Stimulated activated CD4-positive, alpha-beta T cell treated with anti-CD3 and anti-CD28 coated beads, Interleukin-15, amount 100 ng/mL, for 24 hours (primary cell): Measurements from ENCODE around the gene RBMS3.

ENCODE experiments used
- DNase-seq: peaks from one replicate; pipeline ENCODE4 v3.0.0-alpha.2; 2020

The RBMS3 gene

DNA sequence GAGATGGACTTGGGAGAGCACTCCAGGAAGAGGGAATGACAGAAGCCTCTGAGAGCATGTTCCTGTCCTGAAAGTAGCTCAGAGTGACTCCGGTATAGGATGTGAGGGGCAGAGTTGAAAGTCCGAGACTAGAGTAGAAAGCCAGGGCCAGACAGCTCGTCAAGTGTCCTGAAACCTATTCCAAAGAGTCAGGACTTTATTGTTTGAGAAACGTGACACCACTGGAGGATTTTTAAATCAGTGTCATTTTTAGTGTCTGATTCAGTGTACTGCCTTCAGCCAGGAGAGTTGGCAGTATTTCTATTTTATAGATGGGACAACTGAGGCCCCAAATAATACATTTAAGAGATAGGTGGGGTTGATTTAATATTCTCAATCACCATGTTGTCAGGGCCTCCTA lies 1.6 kb upstream of the RBMS3 start:
- DNase-seq: no peak

DNA sequence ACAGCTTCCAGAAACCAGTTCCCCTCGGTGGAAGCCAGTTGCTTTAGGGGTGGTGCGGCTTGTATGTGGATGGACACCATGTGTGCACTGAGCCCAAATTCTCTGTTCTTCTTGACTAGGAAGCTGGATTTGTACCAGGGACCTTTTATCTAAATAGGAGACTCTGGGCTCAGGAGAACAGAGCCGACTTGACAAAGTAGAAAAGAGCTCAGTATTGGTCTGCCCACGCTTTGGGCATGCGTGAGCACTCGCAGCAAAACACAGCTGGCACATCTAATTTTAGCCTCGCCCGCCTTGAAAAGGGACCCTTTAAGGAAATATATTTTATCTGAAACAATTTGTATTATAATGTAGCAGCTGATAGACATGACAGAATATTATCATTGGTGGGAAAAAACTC lies 1.1 kb upstream of the RBMS3 start:
- no peak for DNase-seq

DNA sequence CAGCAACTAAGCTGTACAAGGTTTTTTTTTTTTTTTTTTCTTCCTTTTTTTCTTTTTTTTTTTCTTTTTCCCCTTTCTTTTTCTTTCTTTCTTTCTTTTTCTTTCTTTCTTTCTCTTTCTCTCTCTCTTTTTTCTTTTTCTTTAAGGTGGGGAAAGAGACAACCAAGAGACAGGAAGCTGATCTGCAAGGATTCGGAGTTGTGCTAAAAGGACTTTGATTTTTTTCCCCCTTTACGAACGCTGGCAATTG lies 148 bp downstream of the RBMS3 start:
- no peak for DNase-seq

DNA sequence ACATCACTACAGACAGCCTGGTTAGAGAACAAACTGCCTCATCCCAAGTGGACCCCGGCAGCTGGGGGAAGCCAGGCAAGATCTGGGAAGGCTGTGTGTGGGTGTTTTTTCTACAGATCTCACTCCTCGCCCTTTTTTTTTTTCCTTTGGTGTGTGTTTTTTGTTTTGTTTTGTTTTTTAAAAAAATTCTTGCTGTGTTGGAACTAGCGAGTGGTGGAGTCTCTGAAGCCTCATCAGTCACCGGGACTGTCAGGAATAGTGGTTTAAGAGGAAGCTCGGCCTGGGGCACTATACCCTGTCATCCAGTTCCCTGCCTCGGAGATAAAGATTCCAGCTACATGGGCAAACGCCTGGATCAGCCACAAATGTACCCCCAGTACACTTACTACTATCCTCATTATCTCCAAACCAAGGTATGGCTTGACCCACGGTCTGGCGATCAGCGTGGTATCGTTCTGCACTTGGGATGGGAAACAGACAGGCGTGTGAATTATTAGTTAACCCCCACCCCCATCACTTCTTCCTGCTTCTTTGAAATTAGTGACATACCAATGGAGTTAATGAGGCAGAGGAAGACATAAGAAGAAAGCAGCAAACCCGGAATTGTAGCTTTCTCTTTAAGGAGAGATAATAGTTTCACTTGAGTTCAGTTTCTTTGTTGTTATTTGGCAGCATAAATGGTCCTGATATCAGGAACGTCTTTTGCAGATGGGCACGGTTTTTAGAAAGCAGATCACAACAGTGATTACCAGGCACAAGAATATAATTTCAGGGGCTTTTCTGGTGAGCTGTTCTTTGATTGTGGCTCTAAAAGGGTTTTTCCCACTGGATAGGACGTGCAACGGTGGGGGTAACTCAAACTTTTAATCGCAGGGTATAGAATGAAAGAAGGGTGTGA lies 722 bp downstream of the RBMS3 start:
- peak; percentile 8 for DNase-seq

DNA sequence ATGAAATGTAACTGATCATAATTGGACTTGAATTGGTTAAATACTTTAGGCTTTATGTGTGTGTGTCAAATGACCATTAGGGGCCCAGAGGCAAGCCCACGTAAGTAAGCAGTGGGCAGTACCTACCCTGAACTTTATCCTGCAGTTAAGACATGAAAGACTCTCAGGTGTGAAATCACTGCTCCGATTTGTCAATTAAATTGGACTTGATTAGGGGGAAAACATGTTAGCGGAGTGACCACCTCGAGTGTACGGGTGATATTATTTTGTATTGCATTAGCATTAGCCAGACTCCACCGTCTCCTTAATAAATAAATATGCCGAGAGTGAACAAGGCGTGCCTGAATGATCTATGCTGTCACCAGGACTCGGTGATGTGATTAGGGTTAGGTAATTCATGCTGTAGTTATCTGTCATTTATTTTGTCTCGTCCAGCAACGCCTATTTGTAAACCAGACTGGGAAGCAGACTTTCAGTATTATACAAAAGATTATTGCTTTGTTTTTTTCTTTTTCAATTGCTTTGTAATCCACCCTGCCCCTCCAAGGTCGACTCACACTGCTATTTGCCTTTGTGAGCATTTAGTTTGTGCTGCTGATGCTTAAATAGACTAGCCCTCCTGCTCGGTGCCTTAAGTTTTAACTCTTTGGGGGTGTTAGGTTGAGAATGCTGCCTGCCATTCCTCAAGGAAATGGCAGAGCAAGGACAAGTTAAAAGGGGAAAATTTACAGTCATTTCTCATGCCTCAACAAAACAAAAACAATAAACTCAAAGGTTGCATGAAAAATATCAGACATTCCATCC lies 1.8 kb downstream of the RBMS3 start:
- DNase-seq: no peak

DNA sequence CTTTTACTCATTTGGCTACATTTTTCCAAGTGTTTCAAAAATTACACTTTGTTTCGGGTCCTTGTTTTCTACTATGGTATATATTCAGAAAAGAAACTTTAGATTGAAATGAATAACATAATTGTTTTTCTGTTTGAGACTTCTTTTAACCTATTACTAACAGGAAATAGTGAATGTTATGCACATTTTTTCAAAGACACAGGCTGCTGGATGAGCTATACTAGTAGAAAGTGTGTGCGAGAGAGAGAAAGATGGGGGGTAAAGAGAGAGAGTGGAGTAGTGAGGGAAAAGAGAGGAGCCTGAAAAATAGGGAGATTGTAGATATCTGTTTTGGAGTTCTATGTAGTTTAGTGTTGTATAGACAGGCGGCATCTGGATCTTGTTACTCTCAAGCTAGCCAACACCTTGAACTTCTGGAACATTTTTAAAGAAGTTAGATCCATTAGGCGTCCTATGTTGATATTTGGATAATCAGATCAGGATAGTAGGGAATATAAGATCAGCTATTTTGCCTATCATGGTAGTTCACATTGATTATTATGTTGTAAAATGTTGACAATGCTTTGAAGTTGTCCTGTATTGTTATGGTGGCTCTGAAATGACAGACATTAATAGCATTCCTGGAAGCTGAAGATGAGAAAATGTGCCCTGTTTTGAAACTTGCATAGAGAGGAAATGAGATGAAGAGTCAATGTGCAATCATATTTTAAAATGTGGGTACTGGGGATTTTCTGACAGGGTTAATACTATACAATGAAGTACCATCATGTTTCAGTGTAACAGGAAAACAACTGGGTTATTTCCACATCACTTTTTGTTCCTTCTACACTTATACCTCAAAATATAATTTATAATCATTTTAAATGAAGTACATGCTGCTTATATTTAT lies 2.6 kb downstream of the RBMS3 start:
- DNase-seq: no peak

DNA sequence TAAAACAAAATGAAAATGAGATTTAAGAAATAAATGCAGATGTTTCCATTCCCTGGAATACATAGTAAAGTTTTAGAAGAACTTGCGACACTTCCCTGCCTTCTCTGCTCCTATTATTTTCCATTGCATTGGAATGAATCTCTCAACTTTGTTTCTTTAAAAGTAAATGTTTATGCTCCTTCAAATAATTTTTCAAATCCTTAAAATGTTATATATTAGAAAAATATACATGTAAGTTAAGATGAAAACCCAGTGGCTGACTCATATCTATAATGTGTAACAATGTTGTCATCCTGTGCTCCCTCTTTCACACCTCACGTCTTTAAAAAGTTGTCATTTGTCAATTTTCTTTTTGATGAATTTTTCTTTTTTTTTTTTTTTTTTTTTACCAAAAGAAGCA lies 3.6 kb downstream of the RBMS3 start:
- no peak for DNase-seq

DNA sequence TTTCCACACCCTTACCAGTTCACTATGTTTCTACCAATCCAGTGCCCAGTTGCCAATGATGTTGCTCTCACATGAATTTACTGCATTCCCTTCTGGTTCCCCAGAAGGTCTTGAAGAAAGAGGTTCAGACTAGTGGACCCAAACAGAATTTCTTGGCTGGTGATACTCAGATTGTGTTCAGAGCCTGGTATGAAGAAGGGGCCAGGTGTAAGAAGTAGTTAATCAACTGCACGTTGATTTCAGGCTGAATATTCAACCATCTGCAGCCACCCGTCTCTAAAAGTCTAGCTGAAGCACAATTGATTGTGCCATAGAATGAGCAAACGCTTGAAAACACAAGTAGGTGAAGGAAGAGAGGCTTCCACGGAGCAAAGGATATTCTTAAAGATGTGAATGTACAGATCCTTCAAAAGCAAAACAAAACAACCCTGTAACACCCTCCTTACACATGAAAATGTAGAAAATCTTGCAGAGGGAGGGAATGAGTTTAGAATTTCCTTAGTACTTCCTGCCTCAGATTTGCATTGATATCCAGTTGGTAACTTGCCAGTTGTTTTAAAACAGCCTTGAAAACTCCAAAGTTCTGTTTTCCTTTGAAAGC lies 4.7 kb downstream of the RBMS3 start:
- DNase-seq: no peak

DNA sequence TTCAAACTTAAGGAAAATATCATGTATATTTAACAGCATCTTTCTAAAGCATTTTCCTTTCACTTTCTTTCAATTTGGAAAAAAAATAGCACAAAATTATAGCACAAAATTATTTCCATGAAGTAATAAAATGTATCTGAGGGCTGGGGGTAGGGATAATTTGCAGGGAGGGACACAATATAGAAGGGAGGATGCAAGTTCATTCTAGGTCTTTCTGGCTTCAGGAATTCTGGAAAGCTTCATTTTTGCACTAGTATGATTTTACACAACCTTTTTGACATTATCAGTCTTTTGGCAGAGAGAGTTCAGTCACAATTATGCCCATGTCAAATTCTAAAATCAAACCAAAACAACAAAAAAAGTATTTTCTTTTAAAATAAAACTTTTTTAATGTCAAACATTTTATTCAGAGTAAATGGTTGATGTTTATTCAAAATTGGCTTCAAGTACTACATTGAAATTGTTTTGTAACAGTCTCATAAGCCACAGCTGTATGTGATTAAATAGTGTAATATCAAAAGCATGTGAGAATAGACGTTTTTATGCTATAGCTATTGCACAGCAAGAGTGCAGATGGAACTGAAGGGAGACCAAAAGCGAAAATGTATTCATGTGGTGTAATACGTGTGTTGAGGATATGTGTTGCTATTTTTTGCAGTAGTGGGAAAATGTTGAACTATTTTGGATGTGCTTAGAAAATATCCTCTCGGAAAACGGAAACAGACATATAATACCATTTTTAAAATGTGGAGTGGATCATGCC lies 5.8 kb downstream of the RBMS3 start:
- DNase-seq: no peak

DNA sequence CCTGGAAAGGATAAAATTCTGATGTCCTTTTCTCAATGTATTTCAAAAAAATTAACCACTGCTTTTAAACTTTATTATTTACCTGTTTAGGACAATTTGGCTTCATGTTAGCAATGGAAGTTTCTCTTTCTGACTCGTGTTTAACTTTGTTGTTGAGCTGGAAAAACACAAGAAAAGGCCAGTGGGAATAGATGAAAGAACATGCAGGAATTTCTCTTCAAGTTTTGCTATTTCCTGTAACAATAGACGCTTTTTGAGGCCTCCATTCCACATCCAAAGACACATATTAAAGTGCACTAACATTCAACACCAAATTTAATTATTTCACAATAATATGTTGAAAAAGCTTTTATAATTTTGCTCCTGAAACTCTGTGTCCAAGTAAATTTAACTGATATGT lies 9.7 kb downstream of the RBMS3 start:
- DNase-seq: no peak

DNA sequence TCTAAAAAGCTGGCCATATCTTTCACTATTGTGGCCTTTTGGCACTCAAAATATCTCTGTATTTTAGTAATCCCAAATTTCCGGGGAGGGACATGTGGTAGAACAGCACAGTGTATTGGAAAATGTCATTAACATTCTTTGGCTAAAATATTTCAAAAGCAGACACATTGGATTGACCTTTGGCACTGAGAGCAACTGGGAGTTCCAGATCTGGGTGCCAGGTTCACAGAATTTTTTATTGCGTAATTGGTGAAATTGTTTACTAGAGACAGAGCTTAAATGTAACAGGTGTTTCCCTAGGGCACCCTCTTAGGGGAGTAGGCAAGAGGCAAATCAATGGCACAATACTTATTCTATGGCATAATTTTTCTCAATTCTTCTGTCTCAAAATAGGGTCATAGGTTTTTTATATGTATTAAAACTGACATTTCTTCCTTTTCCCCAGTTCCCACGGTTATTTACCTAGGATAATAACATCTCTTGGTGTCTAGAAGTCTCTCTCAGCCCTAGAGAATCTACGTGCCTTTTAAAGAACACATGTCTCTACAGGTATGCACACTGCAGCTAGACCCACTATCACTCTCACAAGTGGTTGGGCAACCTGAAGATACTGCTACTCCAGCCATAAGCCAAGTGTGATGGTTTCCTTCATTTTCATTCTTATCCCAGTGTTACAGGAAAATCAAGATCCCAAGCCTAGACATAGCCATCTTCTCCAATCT lies 10.6 kb downstream of the RBMS3 start:
- no peak for DNase-seq

DNA sequence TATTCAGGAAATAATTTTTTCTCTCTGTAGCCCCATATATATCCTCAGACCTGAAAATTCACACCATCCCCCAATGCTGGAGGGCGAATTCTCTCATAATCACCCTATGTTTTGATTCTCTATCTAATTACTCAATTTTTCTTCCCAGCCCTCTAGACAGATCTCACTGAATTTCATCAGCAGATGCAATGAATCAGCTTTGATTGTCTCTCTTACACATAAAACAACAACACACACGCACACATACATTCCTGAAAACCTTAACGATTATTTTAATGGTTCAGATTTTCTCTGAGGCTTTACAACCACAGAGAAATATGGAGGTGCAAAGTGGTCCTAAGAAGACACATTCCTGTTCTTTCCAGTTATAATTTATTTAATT lies 11.1 kb downstream of the RBMS3 start:
- DNase-seq: no peak

DNA sequence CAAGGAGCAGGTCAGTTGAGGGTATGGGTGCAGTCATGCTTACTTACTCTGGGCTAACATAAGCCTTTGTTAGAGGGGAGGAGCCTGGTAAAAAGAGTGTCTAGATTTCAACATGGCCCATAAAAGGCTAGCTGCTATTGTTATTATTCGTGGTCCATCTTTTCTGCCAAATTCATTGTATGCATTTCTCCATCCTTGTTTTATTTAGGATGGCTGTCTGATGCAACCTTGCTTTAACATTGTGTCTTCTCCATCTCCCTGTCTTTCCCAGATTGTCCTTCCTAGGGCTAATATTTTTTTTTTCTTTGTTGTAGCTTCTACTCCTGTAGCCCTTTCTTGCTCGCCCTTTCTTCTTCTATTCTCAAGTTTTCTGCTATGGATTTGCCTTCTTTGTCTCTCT lies 12.6 kb downstream of the RBMS3 start:
- DNase-seq: no peak

DNA sequence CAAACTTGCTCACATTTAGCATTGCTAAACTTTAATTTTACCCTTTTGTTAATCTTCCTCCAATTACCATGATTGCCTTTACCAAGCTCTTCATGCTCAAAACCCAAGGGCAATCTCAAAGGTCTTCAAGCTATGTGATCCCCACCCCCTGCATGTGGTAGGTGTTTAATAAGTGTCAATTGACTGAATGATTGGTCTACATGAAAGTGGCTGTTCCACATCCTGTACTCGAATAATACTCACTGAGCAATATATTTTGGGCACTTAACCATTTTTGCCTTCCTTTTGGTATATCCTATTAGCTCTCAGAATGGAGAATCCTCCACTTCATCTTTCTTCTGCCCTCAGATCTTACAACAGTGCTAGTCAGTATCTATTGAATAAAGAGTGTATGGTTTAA lies 17.1 kb downstream of the RBMS3 start:
- DNase-seq: no peak

DNA sequence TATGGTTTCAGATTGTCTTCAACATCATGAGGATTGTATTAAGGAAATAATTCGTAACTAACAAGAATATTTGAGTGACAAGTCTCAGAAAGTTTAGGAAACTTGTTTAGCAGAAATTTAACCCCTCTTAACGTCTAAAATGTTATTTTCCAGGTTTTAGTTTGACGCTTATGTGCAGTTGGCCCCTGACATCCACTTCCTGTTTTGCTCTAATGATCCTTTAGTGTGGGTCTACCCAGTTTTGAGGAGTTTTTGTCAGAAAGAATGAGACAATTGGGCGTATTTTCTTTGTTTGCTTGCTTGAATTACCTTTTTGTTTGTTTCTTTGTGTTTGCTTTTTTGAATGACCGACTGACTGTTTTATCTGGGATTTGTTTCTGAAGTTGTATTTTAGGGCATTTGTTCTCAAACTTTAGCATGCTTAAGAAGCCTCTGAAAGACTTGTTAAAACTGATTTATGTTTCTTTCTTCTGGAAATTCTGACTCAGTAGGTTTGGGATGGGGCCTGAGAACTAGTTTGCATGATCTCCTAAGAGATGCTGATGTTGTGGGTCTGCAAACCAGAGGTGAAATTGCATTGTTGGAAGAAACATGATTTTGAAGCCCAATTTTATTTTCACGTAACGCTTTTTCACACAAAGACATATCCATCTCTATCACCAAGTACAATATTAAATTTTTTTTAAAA lies 20.6 kb downstream of the RBMS3 start:
- no peak for DNase-seq

DNA sequence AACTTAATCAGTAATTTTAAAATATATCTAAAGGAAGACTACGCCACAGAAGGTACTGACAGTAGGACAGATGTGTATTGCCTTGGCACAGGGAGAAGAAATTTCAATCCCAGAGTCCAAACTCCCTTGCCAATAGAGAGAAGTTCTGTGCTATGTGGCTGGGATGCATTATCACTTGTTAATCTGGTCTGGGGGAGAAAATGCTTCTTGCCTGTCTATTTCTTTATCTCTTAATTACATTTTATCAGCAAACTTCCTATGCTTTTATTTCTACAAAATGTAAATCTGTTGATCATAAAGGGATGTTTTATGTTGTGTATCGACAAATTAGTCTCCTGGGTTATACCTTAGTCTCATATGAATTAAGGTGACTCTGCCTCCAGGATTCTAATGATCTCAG lies 21.7 kb downstream of the RBMS3 start:
- no peak for DNase-seq

DNA sequence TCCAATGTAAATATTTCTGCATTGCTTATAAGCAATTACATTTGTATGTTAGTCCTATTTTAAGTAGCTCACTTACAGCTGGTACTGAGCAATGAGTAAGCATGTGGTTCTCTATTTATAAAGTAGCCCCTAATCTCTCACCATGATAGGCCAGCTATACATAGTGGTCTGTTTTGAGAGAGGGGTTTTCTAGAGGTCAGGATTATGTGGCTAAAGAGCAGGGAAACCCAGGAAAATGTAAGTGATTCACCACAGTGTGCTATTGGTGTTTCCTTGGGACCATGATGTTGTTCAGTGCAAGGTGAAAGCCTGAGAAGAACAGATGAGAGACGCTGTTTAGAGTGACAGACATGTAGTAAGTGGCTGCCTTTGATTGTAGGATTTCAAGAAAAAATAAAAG lies 26.4 kb downstream of the RBMS3 start:
- DNase-seq: no peak

DNA sequence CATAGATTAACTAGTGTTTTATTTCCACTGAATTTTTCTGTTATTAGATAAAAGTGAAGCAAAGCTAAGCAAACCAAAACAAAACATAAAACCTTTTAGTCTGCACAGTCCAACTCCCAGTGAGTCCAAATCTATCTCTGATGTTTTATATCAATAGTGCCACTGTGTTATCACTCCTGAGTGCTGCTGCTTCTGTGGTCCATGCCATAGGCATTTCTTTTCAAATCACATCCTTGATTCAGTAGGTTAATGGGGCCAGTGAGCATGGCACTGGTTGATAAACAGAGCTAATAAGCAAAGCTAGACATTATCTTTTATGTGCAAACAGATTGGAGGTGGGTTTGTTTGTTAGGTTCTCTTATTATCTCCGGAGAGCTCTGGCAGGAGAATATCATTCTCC lies 30.0 kb downstream of the RBMS3 start:
- DNase-seq: no peak

DNA sequence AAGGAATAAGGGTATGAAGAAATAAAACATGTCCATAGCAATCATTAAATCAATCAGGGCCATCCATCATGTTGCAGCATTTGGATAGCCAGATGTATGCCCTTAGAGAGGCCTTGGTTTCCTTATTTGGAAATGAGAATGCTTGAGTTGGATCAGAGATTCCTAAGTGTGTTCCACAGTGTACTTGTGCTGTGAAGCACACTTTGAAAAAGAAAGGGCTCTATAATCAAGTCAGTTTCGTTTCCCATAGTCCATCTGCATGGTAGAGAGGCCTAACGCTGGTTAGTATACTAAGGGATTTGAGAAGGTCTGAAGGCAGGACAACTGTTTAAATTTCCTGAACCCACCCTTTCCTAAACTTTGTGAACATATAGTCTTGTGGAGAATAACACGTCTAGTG lies 30.9 kb downstream of the RBMS3 start:
- DNase-seq: no peak

DNA sequence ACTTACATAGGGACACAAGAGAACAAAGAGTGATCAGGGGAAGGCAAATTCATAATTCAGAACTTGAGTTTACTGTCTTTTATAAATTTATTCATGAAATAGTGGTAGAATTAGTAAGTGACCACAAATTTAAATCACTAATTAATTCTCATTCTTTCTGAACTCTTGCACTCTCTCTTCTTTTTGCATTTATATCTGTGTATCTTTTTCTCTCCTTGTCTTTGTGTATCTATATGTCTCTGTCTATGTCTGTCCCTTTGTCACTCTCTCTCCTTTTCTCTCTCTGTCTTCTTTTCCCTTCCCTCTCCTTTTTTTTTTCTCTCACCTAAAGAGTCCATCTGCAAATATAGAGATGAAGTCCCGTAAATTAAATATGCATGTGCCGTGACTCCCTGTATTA lies 31.5 kb downstream of the RBMS3 start:
- no peak for DNase-seq

DNA sequence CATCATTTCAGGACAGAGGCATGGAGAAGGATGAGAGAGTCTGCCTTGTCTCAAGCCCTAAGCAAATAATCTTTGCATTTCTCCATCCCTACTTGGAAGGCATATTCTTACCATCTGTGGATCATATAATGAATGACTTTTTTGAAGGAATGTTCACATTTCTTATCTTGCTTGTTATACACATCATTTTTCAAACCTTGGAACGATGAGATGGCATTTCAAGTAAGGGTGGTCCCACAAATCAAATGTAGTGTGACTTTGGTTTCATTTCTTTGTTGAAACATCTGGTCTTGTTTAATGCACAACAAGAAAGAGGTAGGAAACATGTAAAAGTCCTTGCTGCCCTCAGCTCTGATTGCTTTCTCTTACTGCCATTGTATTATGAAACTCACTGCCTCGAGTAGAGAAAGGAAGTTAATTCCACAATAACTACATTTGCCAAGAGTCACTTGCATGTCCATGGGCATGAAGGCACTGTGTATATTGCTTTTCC lies 32.1 kb downstream of the RBMS3 start:
- DNase-seq: no peak
